ENCODE measurements around the gene PKD2L1.
"Not testable (repeated sequence)": the region's sequence is repeated elsewhere in the genome, so short reads cannot be mapped to it uniquely, and the experiment has no call there.

The PKD2L1 gene

DNA sequence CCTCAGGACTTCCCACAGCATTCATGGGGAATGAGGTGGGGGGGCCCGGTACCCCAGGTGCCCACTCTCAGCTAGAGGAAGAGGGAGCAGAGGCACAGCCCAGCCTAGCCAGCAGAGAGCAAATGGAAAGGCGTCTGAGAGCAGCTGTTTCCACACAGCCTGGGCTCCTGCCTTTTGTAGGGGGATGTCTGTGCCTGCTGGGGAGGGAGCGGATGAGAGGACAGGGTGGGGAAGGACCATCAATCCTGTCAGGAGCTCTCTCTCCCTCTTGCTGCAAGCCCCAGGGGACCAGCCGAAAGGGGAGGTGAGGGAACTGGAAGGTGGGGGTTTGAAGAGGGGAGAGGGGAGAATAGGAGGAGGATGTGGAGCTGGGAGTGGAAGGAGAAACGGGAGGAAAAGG, at the start of gene PKD2L1:
Gene PKD2L1 (minus strand): TSS at position 150 of the 400 bp plus-strand sequence. CDS start 125 bp downstream, at position 25.
- DNase-seq (ENCODE audit: low read depth in 2 of 2), result no peak

DNA sequence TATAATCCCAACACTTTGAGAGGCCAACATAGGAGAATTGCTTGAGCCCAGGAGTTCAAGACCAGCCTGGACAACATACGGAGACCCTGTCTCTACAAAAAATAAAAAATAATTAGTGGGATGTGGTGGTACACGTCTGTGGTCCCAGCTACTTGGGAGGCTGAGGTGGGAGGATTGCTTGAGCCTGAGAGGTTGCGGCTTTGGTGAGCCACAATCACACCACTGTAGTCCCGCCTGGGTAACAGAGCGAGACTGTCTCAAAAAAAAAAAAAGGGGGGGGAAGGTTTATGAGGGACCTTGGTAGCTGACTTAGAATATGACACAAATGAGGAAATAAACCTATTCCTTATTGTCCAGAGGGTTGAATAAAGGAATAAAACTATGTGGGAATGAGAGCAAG, 47.8 kb upstream of the PKD2L1 start:
- DNase-seq (ENCODE audit: low read depth in 2 of 2), result peak in 1 of 2 donors; percentile 9

DNA sequence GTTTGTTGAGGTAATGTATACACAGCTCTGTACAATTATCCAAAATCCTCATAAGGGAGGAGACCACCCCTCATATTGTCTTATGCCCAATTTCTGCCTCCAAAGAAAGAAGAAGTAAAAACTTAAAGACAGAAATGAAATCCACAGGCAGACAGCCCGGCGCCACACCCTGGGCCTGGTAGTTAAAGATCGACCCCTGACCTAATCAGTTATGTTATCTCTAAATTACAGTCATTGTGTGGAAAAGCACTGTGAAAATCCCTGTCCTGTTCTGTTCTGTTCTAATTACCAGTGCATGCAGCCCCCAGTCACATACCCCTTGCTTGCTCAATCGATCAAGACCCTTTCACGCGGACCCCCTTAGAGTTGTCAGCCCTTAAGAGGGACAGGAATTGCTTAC, 46.6 kb upstream of the PKD2L1 start:
- DNase-seq (ENCODE audit: low read depth in 2 of 2), result not testable (repeated sequence)

DNA sequence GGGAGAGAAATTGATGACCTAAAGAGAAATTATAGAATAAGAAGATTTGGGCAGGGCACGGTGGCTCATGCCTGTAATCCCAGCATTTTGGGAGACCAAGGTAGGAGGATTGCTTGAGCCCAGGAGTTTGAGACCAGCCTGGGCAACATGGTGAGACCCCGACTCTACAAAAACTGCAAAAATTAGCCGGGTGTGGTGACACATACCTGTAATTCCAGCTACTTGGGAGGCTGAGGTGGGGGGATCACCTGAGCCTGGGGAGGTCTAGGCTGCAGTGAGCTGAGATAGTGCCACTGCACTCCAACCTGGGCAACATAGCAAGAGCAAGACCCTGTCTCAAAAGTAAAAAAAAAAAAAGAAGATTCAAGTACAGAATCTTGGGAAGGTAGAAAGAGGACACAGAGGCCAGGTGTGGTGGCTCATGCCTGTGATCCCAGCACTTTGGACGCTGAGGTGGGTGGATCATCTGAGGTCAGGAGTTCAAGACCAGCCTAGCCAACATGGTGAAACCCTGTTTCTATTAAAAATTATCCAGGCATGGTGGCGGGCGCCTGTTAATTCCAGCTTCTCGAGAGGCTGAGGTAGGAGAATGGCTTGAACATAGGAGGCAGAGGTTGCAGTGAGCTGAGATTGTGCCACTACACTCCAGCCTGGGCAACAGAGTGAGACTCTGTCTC, 44.8 kb upstream of the PKD2L1 start:
- not testable (repeated sequence) for DNase-seq (ENCODE audit: low read depth in 2 of 2)

DNA sequence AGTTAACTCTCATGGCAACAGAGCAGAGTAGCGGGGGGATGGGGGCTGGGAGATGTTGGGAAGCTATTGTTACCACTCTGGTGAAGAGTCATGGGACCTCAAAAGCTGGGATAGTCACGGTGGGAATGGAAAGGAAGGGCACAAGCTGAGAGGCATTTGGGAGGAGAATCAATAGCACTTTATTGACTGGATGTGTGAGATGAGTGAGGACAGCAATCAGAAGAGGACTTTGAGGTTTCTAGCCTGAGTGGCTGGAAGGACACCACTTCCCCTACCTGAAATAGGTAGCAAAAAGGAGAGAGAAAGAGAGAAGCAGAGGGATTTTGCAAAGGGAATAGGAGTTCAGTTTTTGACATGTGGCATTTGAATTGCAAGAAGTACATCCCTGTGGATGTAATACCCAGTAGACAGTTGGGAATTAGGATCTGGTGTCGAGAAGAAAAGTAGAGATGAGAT, 44.2 kb upstream of the PKD2L1 start:
- DNase-seq (ENCODE audit: low read depth in 2 of 2), result no peak

DNA sequence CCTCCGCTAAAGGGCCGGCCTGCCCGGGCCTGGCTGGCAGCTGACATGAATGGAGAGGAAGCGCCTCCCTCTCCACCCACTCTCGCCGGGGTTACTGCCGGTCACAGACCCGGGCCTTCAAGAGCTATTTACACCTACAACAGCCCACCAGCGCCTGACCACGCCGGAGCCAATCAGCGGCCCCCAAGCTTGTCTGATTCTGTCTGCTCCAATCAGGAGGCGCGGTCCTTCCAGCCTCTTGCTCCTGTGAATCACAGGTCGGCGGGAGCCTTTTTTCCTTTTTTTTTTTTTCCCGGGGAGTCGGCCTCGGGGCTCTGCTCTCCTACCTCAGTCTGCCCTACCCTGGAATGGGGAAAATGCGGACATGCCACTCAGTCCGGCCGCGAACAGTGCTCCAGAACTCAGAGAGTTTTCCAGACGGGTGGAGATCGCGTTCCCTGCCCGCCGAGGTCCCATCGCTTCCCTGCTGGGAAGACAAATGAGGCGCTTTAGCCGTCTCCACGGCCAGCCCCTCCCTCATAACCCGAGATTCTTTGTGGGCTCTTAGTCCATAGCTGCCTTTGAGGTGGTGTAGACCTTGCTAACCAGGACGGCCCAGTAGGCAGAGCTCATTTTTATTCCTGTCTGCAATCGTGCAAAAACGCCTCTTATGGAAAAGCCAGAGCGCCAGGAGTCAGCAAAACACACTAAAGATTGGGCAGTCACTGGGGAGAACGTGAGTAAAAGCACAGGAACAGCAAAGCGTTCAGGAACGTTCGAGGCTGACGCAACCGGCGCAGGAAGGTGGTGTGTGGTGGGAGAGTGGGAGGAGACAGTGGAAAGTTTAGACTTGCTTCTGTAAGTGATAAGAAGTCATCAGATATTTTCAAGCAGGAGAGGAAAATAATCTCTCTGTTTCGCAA, 43.5 kb upstream of the PKD2L1 start:
- DNase-seq (ENCODE audit: low read depth in 2 of 2), result peak; percentile 84 to 89

DNA sequence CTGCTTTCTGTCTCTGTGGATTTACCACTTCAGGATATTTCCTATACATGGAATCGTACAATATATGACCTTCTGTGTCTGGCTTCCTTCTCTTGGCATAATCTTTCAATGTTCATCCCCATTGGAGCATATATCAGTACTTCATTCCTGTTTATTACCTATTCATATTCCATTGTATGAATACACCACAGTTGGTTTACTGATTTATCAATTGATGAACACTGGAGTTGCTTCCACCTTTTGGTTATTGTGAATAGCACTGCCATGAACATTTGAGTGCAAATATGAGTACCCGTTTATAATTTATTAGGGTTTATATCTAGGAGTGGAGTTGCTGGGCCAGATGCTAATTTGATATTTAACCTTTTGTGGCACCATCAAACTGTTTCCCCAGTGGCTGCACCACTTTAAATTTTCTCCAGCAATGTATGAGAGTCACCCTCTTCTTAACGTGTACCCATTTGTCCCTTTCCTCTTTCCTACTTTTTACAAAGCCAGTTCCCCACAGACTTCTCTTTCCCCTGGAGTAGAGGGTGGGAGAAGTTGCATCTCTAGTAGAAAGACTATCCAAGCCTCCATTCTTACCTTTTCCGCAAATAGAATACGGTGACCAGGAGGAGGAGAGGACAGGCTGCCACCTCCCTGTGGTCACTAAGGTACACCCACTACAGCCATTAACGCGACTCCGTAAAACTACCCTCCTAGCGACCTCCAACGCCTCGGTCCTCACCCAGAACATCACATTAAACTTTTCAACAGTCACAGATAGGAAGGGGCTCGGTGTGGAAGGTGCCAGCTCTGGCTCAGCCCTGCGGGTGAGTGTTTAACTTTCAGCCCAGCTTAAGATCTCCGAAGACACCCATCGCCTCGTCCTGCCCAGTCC, 42.6 kb upstream of the PKD2L1 start:
- DNase-seq (ENCODE audit: low read depth in 2 of 2), result no peak

DNA sequence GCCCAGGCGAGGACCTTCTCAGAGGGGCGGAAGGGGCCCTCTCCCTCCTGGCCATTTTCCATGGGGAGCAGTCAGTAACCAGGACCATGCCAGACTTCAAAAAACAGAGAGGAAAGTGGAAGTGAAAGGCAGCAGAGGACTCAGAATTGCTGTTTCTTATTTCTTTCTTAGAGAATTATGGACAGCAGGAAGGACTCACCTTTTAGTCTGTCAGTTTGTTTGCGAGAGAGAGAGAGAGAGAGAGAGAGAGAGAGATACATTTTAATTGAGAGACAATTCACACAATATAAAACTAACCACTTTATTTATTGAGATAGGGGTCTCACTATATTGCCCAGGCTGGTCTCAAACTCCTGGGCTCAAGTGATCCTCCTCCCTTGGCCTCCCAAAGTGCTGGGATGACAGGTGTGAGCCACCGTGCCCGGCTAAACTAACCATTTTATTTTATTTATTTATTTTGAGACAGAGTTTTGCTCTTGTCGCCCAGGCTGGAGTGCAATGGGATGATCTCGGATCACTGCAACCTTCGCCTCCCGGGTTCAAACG, 41.5 kb upstream of the PKD2L1 start:
- DNase-seq (ENCODE audit: low read depth in 2 of 2), result no peak

DNA sequence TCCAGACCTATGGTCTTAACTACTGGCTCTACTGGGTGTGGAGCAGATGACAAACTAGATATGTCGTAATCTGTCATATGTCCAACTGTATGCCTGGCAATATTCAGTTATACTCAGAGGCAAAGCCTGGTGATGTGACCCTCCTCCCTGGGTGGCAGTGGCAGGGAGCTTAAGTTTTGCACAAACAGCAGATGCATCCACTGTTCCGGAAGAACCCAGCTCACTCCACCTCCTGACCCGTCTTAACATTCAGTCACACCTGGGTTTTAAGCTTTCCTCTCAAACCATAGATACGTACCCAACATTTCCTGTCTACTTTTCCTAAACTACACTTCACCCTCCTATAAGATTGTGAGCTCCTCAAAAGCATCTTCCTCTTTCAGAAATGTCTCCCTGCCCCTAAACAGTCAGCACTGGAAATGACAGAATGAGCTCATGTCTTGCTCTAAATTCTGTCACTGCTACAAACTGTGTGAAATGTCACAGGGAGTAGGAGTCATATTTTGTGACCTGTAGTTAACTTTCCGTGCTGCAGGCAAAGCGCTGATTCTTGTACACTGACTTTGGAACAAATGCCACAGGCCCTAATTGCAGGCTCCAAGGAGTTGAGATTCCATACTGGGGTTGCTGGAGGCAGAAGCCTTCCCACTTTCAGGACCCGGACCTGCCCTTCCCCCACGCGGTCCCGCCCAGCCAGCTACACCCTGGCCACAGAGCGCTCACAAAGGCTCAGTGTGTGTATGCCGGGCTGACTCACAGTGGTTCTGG, 40.9 kb upstream of the PKD2L1 start:
- peak in 1 of 2 donors; percentile 44 for DNase-seq (ENCODE audit: low read depth in 2 of 2)

DNA sequence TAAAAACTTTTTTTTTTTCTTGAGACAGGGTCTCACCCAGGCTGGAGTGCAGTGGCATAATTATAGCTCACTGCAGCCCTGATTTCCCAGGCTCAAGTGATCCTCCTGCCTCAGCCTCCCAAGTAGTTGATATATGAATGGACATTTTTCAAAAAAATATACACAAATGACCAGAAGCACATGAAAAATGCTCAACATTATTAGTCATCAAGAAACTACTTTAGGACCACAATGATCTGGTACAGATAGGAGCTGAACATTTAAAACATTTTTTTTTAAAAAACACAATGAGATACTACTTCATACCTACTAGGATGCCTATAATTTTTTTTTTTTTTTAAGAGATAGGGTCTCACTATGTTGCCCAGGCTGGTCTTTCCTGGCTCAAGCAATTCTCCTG, 38.7 kb upstream of the PKD2L1 start:
- DNase-seq (ENCODE audit: low read depth in 2 of 2), result no peak

DNA sequence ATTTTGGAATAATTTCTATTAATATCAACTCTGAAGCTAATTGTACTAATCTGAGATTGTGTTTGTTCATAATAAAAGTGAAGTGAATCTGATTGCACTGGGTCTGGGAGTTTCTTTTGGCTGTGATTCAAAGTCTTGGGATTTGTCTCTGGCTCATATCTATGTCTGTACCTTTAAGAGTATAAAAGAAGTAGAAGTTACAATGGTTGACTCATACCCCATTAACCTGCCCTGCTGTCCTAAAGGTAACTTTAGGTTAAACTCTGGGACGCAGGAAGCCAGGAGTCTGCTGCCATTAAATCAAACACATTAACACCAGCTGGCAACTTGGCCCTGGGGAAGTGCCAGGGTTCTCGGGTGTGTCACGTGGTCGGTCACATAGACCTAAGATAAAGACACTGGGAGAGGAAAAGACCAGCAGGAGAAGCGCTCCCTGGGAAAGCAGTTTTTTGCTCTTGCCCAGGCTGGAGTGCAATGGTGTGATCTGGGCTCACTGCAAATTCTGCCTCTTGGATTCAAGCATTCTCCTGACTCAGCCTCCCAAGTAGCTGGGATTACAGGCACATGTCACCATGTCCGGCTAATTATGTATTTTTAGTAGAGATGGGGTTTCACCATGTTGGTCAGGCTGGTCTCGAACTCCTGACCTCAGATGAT, 34.8 kb upstream of the PKD2L1 start:
- no peak for DNase-seq (ENCODE audit: low read depth in 2 of 2)

DNA sequence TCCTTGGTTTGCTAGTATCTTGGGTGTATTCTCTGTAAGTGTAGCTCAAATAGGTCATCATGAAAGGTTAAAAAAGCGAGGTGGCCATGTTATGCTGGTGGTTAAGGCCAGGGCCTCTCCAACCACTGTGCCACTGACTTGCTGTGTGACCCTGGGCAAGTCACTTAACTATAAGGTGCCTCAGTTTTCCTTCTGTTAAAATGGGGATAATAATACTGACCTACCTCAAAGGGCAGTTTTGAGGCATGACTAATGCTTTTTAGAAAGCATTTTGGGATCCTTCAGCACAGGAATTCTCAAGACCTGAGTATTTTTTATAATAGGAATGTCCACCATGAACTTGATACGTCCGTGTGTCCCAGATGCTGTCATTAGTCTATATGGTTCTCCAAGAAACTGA, 34.1 kb upstream of the PKD2L1 start:
- DNase-seq (ENCODE audit: low read depth in 2 of 2), result no peak

DNA sequence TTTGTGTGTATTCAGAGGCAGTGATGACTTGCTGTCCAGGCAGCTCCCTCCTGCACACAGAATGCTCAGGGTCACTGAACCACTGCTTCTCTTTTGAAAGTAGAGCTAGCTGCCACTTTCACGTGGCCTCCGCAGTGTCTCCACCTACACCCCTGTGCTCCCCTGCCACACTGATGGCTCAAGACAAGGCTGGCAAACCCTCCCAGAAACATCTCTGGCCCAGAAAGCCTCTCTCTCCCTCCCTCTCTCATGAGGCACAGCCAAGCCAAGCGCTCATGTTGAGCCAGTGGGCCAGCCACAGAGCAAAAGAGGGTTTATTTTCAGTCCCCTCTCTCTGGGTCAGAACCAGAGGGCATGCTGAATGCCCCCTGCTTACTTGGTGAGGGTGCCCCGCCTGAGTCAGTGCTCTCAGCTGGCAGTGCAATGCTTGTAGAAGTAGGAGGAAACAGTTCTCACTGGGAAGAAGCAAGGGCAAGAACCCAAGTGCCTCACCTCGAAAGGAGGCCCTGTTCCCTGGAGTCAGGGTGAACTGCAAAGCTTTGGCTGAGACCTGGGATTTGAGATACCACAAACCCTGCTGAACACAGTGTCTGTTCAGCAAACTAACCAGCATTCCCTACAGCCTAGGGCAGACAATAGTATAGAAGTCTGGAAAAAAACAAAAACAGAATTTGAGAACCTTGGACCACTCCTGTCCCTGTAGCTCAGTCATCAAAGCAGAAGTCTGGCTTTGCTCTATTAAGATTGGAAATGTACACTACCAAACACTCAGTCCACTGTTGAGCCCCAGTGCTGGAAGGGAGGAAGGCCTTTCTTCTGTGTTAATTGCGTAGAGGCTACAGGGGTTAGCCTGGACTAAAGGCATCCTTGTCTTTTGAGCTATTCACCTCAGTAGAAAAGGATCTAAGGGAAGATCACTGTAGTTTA, 32.8 kb upstream of the PKD2L1 start:
- DNase-seq (ENCODE audit: low read depth in 2 of 2), result no peak

DNA sequence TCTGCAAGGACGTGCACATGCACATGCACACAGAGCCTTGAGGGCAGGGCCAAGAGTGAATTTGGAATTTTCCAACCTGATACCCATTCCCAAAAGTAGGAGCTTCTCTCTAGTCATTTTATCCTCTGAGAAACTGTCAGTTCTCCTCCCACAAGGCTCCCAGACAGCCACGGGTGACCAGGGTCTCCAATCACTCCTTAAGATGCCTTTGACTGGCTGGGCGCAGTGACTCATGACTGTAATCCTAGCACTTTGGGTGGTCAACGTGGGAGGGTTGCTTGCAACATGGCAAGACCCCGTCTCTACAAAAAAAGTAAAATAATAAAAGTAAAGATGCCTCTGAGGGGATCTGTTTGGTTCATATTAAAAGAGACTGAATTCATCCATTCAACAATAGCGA, 30.2 kb upstream of the PKD2L1 start:
- no peak for DNase-seq (ENCODE audit: low read depth in 2 of 2)

DNA sequence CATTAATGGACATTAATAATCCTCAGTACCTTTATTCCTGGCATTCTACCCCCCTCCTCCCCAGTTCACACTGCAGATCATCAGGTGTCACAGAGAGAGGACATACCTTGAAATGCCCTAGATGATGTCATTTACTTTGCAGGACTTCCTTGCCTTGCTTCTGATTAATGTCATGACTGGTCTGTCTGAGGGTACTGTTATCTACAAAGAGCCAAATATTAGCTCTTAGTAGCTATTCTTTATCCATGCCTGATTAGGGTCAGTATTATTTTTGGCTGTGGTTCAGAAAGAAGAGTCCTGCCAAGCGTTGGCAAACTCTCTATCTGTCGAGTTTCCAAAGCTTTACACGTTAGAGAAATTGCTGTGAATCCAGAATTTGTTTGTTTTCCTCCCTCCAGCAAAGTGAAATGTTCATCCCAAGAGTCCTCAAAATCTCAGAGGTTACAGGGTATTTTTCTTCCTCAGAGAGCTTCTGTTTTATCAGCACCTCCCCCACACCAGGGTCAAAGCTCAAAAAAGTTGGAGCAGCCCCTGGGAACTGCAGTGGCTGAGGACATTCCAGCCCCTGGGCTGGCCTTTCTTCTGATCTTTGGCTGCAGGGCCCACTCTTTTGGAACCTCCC, 29.6 kb upstream of the PKD2L1 start:
- DNase-seq (ENCODE audit: low read depth in 2 of 2), result no peak

DNA sequence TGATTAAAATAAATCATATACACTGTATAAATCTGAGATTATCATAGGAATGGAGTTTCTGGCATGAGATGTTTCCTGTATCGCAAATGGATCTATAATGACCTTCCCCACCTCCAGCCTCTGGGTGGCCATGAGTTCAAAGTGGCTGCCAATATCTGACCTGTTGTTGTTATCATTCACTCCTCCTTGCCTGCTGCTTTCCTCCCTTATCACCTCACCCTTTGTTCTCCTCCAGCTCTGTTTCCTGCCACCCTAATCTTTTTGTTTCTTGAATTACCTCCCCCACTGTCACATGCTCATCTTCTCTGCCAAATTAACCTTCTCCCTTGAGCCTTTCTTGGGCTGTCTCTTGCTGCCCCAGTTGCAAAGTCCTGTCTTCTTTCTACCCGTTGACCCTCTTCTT, 29.0 kb upstream of the PKD2L1 start:
- no peak for DNase-seq (ENCODE audit: low read depth in 2 of 2)

DNA sequence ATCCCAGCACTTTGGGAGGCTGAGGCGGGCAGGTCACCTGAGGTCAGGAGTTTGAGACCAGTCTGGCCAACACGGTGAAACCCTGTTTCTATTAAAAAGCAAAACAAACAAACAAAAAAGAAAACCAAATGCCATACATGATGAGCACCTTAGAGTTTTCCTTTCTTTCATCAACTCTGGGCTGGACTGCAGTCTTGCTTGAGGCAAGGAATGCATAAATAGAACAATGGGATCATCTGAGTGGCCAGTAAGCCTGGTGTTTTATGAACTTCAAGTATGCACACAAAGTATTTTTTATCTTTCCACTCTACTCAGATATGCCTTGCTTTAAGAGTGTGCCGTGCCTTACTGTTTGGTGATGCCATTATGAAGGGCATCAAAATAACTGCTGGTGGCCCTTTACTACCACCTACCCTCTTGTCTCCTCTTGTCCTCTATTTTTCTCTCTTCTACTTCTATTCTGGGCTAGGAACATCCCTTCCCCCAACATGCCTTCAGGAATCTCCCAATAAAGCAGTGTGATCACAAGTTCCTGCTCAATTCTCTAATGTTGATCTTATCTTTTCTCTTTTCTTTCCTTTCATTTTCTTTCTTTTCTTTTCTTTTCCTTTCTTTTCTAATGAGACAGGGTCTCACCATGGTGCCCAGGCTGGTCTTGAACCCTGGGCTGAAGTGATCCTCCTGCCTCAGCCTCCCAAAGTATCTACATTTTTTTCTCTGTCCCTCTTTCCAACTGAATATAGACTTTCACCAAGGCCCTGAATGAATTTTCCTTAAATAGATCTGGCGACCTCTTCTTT, 27.2 kb upstream of the PKD2L1 start:
- no peak for DNase-seq (ENCODE audit: low read depth in 2 of 2)

All from stimulated activated CD8-positive, alpha-beta memory T cell treated with anti-CD3 and anti-CD28 coated beads, Interleukin-7, amount 100 ng/mL, for 4 hours (primary cell).